GM19099 (cell line): ENCODE data around the gene RIC8B.

ENCODE experiments used
- POLR2A ChIP-seq: IDR thresholded peaks from 3 replicates; pipeline ENCODE4 v1.6.1; 2011; ENCODE audit warnings: low read depth; ENCODE audit not compliant: insufficient read length; ENCODE audit errors: extremely low read depth

The RIC8B gene

DNA sequence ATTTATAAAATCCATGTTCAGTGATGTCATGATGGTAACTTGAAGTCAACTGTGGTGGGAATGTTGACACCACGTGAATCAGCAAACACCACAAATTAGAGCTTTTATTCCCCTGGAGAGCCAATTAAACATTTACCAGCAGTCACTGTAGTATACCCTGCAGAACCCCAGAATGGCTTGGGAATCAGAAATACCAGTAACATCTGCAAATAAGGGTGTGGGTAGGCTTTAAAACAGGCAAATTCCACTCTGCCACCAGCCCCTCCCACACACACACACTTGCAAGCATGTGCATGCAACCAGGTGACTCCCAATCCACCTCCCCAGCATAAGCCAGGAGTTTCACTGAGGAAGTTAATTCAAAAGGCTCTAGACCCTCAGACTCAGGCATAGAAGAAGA, 117.6 kb downstream of the RIC8B start:
- TF ChIP-seq POLR2A: no peak

GRCh38 chr12:106893451-106893850, 119.0 kb downstream of the RIC8B start:
- TF ChIP-seq POLR2A: no peak

- no peak for TF ChIP-seq POLR2A
These were observed 120.3 kb downstream of the RIC8B start for GRCh38 chr12:106894774-106895173.

DNA sequence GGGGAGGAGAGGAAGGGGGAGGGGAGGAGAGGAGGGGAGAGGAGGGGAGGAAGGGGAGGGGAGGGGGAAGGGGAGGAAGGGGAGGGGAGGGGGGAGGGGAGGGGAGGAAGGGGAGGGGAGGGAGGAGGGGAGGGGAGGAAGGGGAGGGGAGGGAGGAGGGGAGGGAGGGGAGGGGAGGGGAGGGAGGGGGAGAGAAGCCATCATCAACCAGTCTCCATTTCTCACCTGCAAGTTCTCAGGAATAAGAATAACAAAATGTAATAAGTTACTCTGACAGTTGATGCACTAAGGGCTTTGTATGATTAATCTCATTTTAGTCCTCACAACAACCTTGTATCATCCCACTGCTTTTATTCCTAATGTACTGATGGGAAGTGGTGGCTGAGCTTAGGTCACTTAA, 122.1 kb downstream of the RIC8B start:
- TF ChIP-seq POLR2A: no peak

- no peak for TF ChIP-seq POLR2A
These were observed 122.6 kb downstream of the RIC8B start for GRCh38 chr12:106897082-106897481.

DNA sequence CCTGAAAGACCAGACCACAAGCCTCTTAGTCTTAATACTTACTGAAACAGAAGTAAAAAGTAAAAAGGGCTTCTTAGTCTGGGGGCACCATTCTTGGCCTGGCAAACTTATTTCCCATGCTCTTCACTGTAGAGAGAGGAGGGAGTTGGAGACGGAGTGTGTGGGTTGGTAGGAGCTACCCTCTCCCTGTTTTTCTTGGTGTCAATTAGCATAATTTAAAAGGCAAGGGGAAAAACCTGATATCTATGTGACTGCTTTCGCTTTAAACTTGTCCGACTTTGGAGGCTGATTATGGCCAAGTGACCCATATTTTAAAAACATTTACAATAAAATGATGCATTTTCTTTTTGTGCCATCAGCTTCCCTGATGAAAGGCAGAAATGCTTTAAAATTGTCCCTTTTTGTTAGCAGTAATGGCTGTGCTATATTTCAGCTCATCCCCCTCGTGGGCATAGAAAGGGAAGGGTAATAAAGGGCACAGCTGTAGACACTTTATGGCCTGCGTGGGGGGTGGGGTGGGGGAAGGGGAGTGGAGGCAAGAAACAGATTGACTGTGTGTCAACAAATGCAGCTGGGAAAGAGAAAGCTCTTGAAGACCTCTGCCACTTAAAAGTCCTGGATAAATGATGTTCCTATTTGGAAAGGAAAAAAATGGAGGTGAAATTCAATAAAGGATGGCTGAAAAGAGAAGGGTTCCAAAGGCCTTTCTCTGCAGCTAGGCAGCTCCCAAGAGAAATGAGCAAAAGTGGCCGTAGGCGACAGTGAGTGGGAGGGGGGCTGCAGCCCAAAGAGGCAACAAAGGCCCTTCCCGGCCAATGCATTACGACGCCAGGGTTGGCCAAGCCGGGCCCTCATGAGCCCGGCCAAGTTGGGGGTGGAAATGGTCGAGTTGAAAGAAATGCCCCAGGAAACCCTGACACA, 123.8 kb downstream of the RIC8B start:
- TF ChIP-seq POLR2A: no peak

GRCh38 chr12:106900554-106900953, 126.1 kb downstream of the RIC8B start:
- no peak for TF ChIP-seq POLR2A

DNA sequence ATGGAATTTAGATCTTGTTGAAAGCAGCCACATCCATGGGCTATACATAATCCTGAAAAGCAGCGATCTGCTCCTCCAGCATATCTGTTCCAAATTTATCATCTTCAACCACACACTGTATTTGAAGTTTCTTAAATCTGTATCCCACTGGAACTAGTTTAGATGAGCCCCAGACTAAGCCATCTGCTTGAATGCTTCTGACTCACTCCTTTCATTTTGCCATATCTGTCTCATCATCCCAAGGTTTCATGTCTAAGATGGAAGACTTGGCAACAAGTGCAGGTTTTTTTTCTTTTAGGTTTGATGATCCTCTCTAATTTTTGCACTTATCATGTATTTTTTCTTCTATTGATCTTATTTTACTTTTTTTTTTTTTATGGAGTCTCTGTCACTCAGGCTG, 126.8 kb downstream of the RIC8B start:
- no peak for TF ChIP-seq POLR2A

DNA sequence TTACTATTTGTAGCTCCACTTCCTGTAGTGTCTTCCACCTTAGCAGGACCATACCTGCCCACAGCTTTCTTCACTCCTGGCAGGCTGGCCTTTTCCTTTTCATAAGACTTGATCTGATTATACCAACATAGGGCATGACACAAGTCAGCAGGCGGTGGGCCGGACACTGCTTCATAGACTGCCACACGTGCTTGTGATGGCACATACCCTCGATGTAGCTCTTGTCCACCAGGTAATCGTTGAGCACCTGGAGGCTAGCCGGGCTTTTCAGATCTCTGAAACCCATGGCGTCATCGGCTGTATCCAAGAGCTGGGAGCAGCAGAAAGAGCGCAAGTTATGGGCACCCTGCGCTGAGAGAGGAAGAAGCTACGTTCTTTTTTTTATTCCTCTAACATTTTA, 127.6 kb downstream of the RIC8B start:
- TF ChIP-seq POLR2A: no peak

DNA sequence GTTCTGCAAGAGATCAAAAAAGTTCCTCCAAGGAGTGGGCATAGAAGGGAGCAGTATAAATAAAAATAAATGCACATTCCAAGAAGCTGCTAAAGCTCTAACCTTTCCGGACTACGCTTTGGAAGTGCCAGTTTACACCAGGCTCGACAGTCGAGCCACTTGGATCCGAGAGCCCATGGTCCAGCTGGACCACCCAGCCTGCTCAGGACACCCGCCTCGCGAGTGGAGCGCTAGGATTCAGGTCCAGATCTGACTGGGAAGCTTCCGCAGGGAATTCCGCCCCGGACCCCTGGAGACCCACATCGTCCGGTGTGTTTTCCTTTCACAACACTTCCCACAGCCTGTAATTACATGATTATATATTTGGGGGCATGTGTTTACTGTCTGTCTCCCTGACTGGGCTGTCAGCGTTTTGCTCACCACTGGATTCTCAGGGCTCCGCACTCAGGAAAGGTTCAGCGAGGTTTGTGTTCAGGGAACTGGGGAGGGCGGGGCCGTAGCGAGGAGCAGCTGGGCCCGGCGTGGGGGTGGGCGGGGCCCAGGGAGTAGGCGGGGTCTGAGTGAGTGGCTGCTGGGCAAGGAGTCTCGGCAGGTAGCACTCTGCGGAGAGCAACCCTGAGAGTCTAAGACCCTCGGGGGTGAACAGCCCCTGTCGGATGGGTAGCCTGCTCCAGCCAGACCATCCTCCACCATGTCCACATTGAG, 128.9 kb downstream of the RIC8B start:
- no peak for TF ChIP-seq POLR2A

DNA sequence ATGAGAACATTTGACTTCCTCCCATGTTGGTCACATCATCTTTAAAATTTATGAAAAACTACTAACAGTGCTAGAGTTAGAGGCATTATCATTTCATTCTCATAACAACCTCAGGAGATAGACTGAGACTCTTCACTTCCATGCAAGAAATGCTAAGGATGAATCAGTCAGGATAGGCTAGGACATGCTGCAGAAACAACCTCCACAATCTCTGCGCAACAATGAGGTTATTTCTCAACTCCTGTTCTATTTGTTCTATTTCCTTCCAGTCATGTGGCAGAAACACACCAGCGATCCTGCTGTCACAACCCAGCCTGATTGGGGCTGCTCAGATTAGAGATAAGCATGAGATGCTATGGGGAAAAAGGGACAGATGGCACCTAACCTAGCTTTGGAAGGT, 132.2 kb downstream of the RIC8B start:
- no peak for TF ChIP-seq POLR2A

GRCh38 chr12:106907411-106907810, 132.9 kb downstream of the RIC8B start:
- no peak for TF ChIP-seq POLR2A

- TF ChIP-seq POLR2A: no peak
These were observed 133.4 kb downstream of the RIC8B start for GRCh38 chr12:106907846-106908245.

GRCh38 chr12:106908561-106908960, 134.1 kb downstream of the RIC8B start:
- no peak for TF ChIP-seq POLR2A

GRCh38 chr12:106910202-106910601, 135.7 kb downstream of the RIC8B start:
- TF ChIP-seq POLR2A: no peak

DNA sequence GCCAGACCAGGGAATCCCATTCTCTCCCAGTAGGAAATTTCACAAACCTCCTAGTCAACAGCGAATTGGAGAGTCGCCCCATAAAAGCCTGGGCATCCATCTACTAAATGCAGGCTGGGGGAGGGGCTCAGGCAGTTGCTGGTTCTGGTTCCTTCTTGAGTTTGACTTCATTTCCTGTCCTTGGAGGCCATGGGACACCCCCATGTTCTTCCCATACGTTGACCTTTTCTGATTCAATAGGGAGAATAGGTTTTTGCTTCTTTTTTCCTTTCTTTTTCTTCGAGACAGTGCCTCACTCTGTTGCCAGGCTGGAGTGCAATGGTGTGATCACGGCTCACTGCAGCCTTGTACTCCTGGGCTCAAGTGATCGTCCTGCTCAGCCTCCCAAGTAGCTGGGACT, 137.1 kb downstream of the RIC8B start:
- TF ChIP-seq POLR2A: no peak

GRCh38 chr12:106913456-106913855, 139.0 kb downstream of the RIC8B start:
- no peak for TF ChIP-seq POLR2A
